GM21367 (cell line): ENCODE measurements around the gene ACSS1.

Experiments
- ATAC-seq: cut with Tn5 transposase; IDR thresholded peaks from one replicate; pipeline ENCODE4 v1.9.1; 2021; ENCODE audit not compliant: unreplicated experiment

ACSS1 gene

GRCh38 chr20:24996449-24997377 is 61.2 kb downstream of the ACSS1 start:
- ATAC-seq: no peak

- no peak for ATAC-seq
Observed at GRCh38 chr20:24995741-24996448, 62.0 kb downstream of the ACSS1 start.

- no peak for ATAC-seq
Observed at GRCh38 chr20:24994470-24995368, 63.2 kb downstream of the ACSS1 start.

- ATAC-seq: no peak
Observed at GRCh38 chr20:24994186-24994465, 63.8 kb downstream of the ACSS1 start.

GRCh38 chr20:24993337-24994185 is 64.4 kb downstream of the ACSS1 start:
- ATAC-seq: no peak

- peak; percentile 90 for ATAC-seq
Observed at GRCh38 chr20:24992487-24993205, 65.3 kb downstream of the ACSS1 start, which contains the start of gene APMAP. APMAP (minus strand) TSS chr20:24992751; CDS start chr20:24992688, 63 bp downstream.

- peak; percentile 10 for ATAC-seq
Observed at GRCh38 chr20:24991897-24992486, 65.9 kb downstream of the ACSS1 start.

GRCh38 chr20:24990810-24991252 is 67.1 kb downstream of the ACSS1 start:
- ATAC-seq: no peak

GRCh38 chr20:24989162-24989561 is 68.8 kb downstream of the ACSS1 start:
- ATAC-seq: no peak

GRCh38 chr20:24987873-24988835 is 69.8 kb downstream of the ACSS1 start:
- ATAC-seq: no peak

GRCh38 chr20:24987244-24987643 is 70.7 kb downstream of the ACSS1 start:
- ATAC-seq: no peak

- ATAC-seq: no peak
Observed at GRCh38 chr20:24986436-24987015, 71.4 kb downstream of the ACSS1 start.

GRCh38 chr20:24985802-24986201 is 72.1 kb downstream of the ACSS1 start:
- no peak for ATAC-seq

GRCh38 chr20:24984961-24985640 is 72.8 kb downstream of the ACSS1 start:
- ATAC-seq: no peak

- no peak for ATAC-seq
Observed at GRCh38 chr20:24983896-24984295, 74.0 kb downstream of the ACSS1 start.

GRCh38 chr20:24981790-24982189 is 76.1 kb downstream of the ACSS1 start:
- ATAC-seq: no peak

- no peak for ATAC-seq
Observed at GRCh38 chr20:24981282-24981681, 76.7 kb downstream of the ACSS1 start.
